HG02571 (cell line): ENCODE data around the gene PITRM1.
"Not testable (repeated sequence)": the region's sequence is repeated elsewhere in the genome, so short reads cannot be mapped to it uniquely, and the experiment has no call there.

Experiments used
- ATAC-seq: cut with Tn5 transposase; IDR thresholded peaks from one replicate; pipeline ENCODE4 v1.9.1; 2021; ENCODE audit warnings: mild to moderate bottlenecking, moderate library complexity; ENCODE audit not compliant: unreplicated experiment

The PITRM1 gene, protein sequence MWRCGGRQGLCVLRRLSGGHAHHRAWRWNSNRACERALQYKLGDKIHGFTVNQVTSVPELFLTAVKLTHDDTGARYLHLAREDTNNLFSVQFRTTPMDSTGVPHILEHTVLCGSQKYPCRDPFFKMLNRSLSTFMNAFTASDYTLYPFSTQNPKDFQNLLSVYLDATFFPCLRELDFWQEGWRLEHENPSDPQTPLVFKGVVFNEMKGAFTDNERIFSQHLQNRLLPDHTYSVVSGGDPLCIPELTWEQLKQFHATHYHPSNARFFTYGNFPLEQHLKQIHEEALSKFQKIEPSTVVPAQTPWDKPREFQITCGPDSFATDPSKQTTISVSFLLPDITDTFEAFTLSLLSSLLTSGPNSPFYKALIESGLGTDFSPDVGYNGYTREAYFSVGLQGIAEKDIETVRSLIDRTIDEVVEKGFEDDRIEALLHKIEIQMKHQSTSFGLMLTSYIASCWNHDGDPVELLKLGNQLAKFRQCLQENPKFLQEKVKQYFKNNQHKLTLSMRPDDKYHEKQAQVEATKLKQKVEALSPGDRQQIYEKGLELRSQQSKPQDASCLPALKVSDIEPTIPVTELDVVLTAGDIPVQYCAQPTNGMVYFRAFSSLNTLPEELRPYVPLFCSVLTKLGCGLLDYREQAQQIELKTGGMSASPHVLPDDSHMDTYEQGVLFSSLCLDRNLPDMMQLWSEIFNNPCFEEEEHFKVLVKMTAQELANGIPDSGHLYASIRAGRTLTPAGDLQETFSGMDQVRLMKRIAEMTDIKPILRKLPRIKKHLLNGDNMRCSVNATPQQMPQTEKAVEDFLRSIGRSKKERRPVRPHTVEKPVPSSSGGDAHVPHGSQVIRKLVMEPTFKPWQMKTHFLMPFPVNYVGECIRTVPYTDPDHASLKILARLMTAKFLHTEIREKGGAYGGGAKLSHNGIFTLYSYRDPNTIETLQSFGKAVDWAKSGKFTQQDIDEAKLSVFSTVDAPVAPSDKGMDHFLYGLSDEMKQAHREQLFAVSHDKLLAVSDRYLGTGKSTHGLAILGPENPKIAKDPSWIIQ

DNA sequence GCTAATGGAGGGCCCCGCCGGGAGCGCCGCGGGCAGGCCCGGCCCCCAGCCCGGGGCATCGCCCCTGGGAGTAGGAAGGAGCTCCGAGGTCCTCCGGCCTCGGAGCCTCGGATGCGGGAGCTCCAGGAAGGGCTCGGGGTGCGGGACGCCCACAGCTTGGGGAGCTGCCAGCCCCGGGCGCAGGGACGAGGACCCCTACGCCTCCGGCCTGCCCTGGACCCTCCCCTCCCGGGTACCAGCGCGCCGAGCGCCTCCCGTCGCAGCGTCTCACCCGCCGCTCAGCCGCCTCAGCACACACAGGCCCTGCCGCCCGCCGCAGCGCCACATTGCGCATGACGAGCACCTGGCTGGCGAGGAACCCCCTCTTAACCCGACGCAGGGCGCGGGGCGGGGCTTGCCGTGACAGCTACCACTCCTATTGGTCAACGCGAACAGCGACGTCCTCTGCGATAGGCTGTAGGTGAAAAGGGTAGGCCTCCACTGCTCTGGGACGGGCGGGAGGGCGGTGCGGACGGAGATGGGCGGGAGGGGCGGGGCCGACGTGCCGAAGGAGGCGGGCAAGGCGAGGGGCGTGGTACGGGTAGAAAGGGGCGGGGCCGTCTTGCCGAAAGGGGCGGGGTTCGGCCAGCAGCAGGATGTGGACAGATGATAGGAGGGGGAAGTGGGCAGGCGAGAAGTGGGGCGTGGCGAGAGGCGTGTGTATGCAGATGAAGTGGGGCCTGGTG is at the start of gene PITRM1:
TSS of gene PITRM1 (minus strand) at position 337 of the 725 bp plus-strand sequence. CDS start at position 327, 10 bp downstream.
- ATAC-seq, result peak; percentile 98

DNA sequence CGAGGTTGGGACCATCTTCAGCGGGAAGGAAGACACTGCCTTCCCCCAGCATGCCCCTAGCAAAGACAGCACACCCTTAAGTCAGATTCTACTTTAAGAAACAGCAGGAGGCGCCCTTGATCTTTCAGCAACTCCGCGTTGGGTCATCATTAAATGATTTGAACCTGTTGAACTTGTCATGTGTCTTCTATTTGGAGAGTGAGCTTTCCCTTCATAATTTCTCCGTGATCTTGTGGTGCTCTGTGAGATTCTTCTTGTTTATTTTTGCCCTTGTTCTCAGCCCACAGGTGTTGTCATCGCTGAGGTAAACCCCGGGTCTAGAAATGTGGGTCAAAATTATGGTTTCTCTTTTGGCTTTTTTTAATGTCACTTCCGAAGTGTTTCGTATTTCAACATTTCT is 49.5 kb upstream of the PITRM1 start:
- no peak for ATAC-seq

DNA sequence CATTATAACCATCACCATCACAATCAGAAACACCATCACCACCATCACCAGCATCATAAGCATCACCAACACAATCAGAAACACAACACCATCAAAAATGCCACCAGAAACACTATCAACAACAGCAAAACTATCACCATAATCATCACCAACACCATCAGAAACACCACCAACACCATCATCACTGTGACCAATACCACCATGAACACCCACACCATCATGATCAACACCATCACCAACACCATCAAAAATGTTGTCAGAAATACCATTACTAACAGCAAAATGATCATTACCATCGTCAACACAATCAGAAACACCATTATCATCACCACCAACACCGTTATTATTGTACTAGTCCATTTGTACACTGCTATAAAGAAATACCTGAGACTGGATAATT is 49.0 kb upstream of the PITRM1 start:
- ATAC-seq, result not testable (repeated sequence)

DNA sequence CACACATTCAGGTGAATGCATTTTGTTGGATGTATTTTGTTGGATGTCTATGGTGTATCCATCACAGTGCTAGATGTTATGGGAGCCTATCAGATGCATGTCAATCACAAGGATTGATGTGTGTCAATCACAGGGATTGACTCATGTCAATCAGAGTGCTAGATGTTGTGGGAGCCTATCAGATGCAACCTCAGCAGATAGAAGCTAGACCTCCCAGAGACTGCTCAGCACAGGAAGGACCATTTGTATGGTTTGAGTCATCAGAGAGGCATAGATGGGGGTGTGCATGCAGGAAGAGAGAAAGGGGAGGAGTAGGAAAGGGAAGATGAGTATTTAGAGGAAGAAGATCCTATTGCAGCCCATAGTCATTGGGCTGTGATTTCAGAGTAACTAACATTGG is 48.3 kb upstream of the PITRM1 start:
- no peak for ATAC-seq

DNA sequence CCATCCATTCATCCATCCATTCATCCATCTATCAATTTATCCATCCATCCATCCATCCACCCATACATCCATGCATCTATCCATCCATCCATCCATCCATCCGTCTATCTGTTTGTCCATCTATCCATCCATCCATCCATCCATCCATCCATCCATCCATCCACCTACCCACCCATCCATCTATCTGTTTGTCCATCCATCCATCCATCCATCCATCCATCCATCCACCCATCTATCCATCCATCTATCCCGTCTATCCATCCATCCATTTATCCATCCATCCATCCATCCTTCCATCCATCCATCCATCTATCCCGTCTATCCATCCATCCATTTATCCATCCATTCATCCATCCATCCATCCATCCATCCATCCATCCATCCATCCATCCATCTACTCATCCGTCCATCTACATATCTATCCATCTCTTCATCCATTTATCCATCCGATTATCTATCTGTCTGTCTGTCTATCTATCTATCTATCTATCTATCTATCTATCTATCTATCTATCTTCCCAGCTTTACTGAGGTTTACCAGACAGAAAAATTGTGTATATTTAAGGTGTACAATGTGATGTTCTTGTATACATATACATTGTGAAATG is 46.5 kb upstream of the PITRM1 start:
- ATAC-seq, result not testable (repeated sequence)

DNA sequence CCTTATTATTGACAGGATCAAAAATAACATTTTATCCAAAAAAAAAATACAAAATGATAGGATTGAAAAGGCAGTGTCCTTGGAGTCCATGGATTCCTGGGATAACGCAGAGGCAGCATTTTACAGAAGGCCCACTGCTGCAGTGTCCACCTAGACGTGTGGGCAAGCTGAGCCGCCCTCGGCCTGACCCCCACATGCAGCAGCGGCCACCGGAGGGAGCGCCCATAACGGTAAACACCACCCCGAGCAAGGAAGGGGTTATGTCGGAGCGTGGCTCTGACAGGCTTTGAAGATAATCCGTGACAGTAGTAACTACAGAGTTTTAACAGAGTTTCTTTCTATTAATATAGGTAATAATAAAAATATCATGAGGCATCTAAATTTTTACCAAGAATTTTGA is 45.3 kb upstream of the PITRM1 start:
- ATAC-seq, result no peak

DNA sequence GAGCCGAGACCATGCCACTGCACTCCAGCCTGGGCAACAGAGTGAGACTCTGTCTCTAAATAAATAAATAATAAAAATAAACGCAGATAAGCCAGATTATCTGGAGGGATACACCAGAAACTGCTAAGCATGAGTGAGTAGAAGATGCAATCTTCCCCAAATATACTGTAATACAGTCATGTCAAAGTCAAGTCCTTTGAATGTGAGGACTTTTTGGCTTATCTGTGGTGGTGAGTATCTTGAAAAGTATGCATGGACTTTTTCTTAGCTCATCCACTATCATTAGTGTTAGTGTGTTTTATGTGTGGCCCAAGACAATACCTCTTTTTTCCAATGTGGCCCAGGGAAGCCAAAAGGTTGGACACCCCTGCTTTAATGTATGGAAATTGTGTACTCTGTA is 44.7 kb upstream of the PITRM1 start:
- no peak for ATAC-seq

DNA sequence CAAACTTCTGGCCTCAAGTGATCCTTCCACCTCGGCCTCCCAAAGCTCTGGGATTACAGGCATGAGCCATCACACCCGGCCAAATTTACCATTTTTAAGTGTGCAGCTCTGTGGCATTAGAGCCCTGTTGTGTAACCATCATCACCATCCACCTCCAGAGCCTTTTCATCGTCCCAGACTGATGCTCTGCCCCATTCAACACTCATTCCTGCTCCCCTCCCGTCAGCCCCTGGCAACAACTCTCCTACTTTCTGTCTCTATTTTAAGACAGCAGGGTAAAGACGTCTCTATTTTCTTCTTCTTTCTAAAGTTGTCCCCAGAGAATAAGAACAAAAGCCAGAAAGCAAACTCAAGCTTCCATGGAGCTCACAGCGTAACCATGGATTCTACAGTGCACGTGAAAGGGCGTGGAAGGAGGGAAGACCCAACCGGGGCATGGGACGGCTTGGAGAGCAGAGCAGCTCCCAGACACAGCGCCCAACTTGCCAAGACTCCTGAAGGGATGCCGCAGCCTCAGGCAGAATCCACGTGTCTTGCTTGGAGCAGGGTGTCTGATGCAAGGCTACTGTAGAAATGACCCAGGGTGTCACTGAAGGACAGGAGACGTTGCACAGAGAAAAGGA is 42.7 kb upstream of the PITRM1 start:
- no peak for ATAC-seq

DNA sequence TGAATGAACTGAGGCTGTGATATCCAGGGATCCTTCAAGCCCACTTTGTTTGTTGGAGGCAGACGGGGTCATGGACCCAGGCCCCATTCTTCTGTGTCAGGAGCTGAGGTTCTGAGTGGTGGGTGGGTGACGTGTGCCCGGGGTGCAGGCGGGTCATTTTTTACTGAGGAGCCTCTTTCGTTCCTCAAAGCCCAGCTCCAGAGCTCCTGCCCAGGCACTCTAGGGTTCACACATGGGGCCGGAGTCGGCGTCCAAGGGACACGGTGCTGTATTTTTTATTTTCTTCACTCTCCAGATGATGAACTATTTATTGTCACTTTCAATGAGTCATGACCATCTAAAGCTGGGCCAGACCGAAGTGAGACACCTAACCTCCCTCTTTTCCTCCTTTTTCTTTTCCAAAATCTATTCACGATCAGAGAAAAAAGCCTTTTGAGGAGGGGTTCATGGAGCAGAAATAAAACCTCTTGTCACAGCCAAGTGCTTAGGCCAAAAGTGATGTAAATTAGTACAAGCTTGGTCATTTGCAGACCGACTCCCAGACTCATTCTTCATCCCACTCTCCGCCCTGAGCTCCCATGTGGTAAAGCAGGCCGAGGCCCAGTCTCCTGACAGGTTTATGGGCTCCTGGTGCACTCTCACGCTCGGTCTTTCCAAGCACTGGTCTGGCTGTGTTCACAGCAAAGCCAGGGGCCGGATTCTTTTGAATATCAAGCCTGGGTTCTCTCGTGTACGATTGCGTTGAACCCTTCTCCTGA is 41.4 kb upstream of the PITRM1 start:
- ATAC-seq, result no peak

DNA sequence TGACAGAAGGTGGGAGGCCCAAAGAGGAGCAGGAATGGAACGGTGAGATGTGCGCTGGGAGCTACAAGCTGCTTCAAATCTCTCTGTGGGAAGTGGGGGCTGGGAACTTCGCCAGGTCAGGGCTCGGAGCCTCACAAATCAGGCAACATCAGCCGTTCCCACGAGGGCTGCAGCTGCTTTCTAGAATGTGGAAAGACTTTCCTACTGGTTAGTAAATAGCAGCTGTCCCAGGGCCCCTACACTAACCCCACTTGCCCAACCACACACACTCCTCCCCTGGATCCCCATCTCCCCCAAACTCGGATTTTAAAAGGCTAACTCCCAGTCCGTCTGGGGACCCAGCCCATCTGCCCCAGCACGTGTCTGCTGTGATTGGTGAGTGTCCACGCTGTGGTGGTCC is 40.6 kb upstream of the PITRM1 start:
- ATAC-seq, result no peak

DNA sequence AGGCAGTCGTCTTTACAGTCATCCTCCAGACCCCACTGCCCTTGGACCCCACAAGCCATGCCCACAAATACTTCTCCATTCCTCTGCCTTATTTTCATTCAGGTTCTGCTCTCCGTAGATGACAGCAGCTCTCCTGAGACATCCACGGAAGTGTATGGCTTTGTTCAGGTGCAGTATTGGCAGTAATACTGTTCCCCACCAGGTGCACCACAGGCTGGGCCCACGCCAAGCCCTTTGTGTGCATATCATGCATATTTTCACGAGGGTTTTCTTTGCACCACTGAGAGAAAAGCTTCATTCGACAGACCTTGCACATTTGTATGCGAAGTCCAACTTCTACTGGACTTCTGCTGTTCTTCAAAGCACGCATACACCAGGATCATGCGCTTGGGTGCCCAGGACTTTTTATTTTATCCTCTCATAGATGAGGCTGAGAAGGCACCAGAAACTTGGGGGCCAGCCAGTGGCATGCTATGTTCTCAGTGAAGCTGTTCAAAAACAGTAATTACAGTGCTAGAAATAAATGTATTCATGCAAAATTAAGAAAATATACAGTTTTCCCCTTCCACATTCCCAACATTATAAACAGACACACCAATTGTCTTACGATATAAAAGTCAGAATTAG is 37.8 kb upstream of the PITRM1 start:
- ATAC-seq, result no peak

DNA sequence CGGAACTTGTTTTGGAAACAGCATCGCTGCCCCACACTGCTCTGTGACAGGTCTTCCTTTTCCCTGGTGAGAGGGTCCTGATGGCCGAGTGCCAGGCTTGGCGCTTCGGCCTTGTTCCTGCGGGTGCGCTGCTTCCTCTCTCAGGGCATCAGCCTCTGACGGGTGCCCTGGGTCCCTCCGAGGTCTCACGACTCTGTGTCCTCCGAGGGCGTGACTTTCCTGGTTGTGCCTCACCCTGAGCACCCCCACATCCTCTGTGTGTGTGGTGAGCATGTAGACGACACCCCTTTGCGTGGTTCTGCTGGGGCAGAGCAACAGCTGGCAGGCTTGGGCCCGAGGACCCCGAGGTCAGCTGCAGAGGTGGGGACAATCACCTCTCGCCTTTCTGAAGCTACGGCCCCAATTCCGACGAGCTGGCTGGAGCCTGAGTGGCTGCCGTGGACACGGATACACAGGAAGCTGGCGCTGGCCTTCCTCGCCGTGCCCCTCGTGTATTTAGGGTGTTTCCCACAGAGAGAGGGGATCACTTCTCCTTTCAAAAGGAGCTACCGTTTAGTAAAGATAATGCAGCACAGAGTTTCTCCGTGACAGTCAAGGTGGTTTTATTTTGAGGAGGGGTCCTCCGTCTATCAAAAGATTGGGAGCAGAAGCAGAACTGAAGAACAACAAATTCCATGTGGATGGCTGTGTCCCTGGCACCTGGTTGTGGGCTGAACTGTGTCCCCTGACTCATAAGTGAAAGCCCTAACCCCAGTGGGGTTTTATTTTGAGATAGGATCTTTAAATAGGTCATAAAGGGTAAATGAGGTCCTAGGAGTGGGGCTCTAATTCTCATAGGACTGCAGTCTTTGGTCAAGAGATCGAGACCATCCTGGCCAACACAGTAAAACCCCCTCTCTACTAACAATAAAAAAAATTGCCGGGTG is 36.2 kb upstream of the PITRM1 start:
- no peak for ATAC-seq

DNA sequence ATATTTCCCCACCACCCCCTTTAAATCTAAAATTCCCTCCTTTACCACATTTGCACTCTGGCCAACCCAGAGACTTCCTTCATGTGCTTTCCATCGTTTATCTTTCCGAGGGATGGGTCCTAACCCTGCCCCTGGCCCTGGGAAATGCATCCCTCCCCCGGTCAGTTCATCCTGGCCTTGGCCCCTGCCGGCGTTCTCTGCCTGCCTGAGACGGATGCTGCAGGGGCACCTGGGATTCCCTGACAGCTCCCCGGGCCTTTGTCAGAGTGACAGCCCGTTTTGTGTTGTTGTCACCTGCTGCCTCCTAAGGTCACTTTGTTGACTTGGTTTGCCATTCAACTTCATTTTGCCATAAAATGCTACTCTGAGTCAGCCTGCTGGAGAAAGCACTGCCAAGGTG is 34.8 kb upstream of the PITRM1 start:
- no peak for ATAC-seq

DNA sequence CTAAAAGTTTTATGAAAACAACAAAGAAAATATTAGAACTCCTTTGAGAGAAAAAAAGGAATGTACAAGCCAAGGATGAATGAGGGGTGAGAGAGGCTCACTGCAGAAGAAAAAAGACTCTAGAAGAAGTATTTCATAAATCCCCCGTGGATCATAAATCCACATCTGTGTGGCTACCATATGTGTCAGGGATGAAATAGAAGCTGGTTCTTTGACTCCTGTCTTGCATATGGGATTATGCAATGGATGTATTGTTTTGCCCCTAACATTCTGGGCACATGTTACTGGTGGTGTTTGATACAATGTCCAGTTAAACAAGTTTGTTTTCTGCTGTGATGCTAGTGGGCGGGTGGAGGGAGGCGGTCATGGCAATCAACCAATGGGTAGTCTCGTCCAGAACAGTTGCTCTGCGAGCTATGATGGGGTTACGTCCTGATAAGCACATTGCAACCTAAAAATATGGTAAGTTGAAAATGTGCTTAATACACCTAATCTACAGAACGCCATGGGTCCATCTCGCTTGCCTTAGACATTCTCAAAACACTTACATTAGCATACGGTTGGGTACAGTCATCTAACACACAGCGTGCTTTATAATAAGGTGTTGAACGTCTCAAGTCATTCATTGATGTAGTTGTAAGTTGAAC is 34.1 kb upstream of the PITRM1 start:
- no peak for ATAC-seq

DNA sequence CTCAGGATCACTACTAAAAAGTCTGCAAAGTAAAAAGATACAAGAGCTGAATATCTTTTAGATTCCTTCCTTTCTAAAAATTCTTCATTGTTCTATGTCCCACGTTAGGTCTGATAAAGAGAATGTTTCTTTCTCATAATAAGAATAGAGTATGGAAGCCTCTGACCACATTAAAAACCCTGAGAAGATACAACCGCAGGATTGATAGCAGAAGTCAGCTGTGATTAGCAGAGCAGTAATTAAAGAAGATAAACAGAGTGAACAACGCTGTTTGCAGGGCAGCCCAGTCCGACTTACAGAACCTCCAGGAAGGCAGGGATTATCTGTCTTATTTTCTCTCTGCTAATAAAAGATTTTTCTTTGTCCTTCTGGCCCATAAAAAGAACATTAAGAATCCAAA is 31.4 kb upstream of the PITRM1 start:
- no peak for ATAC-seq

DNA sequence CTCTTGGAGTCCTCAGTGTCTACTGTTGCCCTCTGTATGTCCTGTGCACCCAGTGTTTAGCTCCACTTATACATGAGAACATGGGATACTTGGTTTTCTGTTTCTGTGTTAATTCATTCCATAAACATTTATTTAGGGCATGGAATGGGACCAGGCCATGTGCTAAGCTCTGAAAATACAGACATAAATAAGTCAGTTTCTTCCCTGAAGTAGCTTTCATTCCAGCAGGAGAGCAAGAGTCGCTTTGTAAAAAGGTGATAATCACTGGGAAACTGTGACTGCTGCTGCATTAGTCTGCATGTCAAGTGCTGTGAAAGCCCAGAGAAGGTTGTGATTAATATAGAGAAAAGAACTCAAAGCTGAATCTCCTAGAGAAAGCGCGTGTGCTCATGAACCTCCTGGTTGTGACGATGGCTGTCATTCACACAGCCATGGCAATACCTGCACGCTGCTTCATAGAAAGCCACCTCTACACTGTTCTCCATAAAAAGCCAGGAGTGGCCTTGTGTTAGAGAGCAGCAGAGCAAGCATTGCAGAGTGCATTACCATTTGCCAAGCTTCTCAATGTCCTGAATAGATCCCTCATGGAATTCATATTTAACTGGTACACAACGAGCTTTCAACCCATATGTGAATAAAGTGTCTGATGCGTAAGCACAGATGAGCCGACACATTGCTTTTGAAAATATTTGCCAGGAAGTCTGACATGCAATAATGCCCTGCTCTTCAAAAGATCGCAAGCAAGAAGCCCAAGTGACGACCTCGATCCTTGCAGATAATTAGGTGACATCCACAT is 30.6 kb upstream of the PITRM1 start:
- ATAC-seq, result no peak

DNA sequence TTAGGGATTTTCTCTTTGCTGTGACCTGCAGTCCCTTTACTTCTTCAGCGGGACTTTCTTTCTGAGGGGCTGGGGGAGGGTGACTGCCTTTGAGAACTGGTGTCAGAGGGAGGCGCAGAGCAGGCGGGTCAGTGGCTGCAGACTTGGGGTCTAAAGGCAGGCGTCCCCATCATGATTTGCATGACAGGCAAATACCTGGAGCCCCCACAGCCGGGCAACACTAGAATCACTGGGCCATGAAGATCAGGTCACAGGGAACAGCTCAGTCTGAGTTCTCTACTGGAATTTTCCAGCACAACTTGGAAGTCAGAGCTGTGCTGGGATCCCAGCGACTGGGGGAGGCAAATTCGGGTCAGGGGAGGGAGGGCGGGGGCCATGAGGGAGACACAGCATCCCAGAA is 29.2 kb upstream of the PITRM1 start:
- no peak for ATAC-seq
